Thymus (tissue), 11 donors: ENCODE data around the gene ELMO3. TPM values are rescaled to one million over a fixed set of nuclear protein-coding genes. Genes with fewer than 3 reads are reported as not detected.

Experiments
- DNase-seq, 9 donors: peaks; one replicate each; pipeline ENCODE4 v3.0.0-alpha.2; 2013; ENCODE audit warnings: low spot score in 9 of 9, low read depth in 6 of 9, missing footprints in 1 of 9
- H3K27ac ChIP-seq, 2 donors: one replicate each; pipeline ENCODE4 v1.5.1; 2013; ENCODE audit warnings: control low read depth in 1 of 2, low read depth in 1 of 2, low read length in 1 of 2, mild to moderate bottlenecking in 1 of 2, moderate library complexity in 1 of 2
- H3K27me3 ChIP-seq, 2 donors: one replicate each; pipeline ENCODE4 v1.5.1; 2013; ENCODE audit warnings: low read length in 1 of 2; ENCODE audit not compliant: control insufficient read depth in 2 of 2, insufficient read depth in 1 of 2
- H3K36me3 ChIP-seq, 2 donors: one replicate each; pipeline ENCODE4 v1.5.1; 2013; ENCODE audit warnings: low read length in 1 of 2, mild to moderate bottlenecking in 1 of 2, moderate library complexity in 1 of 2; ENCODE audit not compliant: control insufficient read depth in 2 of 2, insufficient read depth in 2 of 2
- H3K4me1 ChIP-seq, 2 donors: one replicate each; pipeline ENCODE4 v1.5.1; 2013; ENCODE audit warnings: low read length in 2 of 2; ENCODE audit not compliant: control insufficient read depth in 2 of 2, insufficient read depth in 2 of 2
- H3K4me3 ChIP-seq, 2 donors: one replicate each; pipeline ENCODE4 v1.5.1; 2013; ENCODE audit warnings: low read length in 2 of 2, control low read depth in 1 of 2, mild to moderate bottlenecking in 1 of 2
- H3K9me3 ChIP-seq, 2 donors: one replicate each; pipeline ENCODE4 v1.5.1; 2013; ENCODE audit warnings: low read length in 1 of 2, mild to moderate bottlenecking in 1 of 2; ENCODE audit not compliant: control insufficient read depth in 2 of 2, insufficient read depth in 1 of 2
- WGBS: extraction: QIAGEN DNeasy Blood & Tissue Kit; methylation state at CpG from one replicate; pipeline ENCODE4 v1.1.7; 2013; 5-methylcytosine and 5-hydroxymethylcytosine counted together
- polyA plus RNA-seq: library from polyadenylated mRNA; stranded (reverse); fragments of 200-250 nt; gene quantifications from one replicate; pipeline ENCODE4 v1.2.3, GENCODE V29; 2013
- total RNA-seq: library from RNA; stranded (reverse); fragments of 120-200 nt; gene quantifications from one replicate; pipeline ENCODE4 v1.2.4, GENCODE V29; 2013
- donor health status: healthy.

ELMO3 gene
- total and polyA plus RNA-seq, 2 donors, result 2.3 to 15.3 TPM

DNA sequence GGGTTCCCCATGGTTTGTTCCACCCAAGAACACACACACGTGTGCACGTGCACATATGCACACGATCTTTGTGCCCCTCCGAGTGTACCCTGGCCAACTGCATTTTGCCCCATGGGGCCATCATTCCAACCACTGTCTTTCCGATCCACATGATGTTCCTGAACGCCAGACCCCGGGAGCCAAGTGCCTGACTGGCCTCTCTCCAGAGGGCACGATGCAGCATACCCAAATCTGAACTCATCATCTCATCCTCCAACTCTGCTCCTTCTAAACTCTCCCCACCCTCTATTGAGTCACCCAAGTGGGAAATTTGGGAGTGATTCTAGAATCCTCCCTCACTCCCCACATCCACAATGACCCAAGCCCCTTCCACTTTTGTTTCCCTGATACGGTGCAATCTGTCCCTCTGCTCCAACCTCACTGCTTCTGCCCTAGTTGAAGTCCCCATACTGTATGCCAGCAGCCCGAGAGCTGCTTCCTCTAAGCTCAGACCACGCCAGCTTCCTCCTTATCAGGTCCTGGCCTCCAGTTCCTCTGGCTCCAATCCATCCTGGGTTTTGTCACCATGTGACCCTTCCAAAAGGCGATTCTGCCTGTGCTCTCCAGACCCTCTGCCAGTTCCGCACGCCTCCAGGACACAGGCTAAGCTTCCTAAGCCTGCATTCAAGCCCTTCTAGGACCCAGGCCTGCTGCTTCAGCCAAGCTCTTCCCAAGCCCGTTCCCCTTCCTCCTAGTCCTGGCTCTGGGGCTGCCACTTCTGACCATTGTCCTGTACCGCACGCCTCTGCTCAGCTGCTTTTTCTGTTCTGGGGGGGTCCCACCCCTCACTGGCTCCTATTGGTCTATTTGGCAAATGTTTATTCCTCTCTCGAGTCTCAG, 17.9 kb downstream of the ELMO3 start:
- H3K27ac ChIP-seq, result no peak overlapping the region
- H3K4me1 ChIP-seq, result no peaks in the 10 kb centered on the region

GRCh38 chr16:67223992-67224391, 25.1 kb downstream of the ELMO3 start:
- no peak overlapping the region for H3K27ac ChIP-seq
- H3K27me3 ChIP-seq, result no peaks in the 10 kb centered on the region
- 55% methylated on average over 3 of the region's 3 CpGs for WGBS
- no peaks in the 10 kb centered on the region for H3K9me3 ChIP-seq
- peaks cover 8 to 10% of the 10 kb centered on the region in 2 donors for H3K36me3 ChIP-seq
- no peak overlapping the region for H3K4me3 ChIP-seq
- no peak for DNase-seq
- H3K4me1 ChIP-seq, result peaks cover 11 to 27% of the 10 kb centered on the region in 2 donors

More for the DNA sequence above, 17.9 kb downstream of the ELMO3 start:
- 77% methylated on average over 18 of the region's 18 CpGs for WGBS
- H3K9me3 ChIP-seq, result no peaks in the 10 kb centered on the region
- DNase-seq, result no peak
- H3K4me3 ChIP-seq, result no peak overlapping the region
- H3K36me3 ChIP-seq, result no peaks in the 10 kb centered on the region
- no peaks in the 10 kb centered on the region for H3K27me3 ChIP-seq

GRCh38 chr16:67226295-67226803, 27.4 kb downstream of the ELMO3 start:
- DNase-seq, result no peak
- peaks cover 11 to 27% of the 10 kb centered on the region in 2 donors for H3K4me1 ChIP-seq

DNA sequence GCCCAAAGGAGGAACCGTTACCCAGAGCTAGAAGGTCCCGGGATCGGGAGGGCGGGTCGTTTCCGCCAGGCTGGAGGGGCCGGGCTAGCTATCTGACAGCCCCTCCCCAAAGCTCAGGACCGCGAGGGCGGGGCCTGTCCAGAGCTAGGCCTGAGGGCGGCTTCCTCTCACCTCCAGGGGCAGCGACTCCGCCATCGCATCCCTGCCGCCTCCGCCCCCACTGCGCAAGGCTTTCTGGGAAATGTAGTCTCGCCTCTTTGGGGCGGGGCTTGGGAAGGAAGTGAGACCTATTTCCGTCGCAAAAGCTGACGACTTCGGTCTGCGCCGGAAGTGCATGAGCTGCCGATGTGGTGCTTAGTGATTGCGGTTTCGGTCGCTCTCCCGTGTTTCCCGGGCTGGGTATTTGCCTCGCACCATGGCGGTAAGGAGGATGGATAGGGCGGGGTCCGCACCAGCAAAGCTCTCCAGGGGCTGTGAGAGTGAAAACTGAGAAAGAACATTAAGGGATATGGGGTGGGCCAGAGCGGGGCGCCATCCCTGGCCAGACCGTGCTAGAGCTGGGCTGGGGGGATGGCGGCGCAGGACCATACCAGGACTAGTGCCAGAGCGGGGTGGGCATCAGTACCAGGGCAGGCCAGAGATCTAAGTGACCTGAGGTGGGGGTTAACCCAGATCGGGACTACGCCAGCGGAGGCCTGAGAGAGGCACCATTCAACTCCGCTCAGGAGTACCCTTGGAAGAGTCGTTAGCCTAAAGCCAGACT, 28.1 kb downstream of the ELMO3 start, which contains the start of gene TMEM208:
TSS of gene TMEM208 (plus strand) at position 327 of the 763 bp plus-strand sequence. CDS start at position 416, 89 bp downstream.
- Histone ChIP-seq H3K4me3 (peak within 1 kb of the TSS; percentile 90), H3K27me3 (no peaks in the 10 kb centered on the region), H3K4me1 (peaks cover 11 to 27% of the 10 kb centered on the region in 2 donors), H3K27ac (peak within 1 kb of the TSS; percentile 20 to 86), H3K36me3 (peaks cover 37 to 40% of the 10 kb centered on the region in 2 donors), H3K9me3 (no peaks in the 10 kb centered on the region)
- under 1% methylated on average over 46 of the region's 46 CpGs for WGBS
- peak; percentile 94 to 99 (median 97) for DNase-seq

More at GRCh38 chr16:67226295-67226803, 27.4 kb downstream of the ELMO3 start:
- Histone ChIP-seq H3K4me3 (peak overlapping the region; percentile 90), H3K36me3 (peaks cover 31 to 33% of the 10 kb centered on the region in 2 donors), H3K27ac (peak overlapping the region in 1 of 2 donors; percentile 67), H3K9me3 (no peaks in the 10 kb centered on the region), H3K27me3 (no peaks in the 10 kb centered on the region)
- 13% methylated on average over 12 of the region's 12 CpGs for WGBS

DNA sequence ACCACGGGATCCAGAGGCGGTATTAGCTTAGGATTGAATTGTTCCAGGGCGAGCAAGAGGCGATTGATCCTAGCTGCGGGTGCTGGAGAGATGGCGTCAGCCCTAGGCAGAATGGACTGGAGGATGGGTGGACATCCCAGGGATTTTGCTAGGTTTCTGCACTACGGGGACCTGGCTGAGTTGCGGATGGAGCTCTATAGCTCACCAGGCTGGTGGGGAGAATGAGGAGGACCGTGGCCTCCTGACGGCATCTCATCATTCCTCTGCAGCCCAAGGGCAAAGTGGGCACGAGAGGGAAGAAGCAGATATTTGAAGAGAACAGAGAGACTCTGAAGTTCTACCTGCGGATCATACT, 28.6 kb downstream of the ELMO3 start:
- peak overlapping the region; percentile 90 for H3K4me3 ChIP-seq
- H3K27me3 ChIP-seq, result no peaks in the 10 kb centered on the region
- H3K4me1 ChIP-seq, result peaks cover 11 to 27% of the 10 kb centered on the region in 2 donors
- peaks cover 39 to 40% of the 10 kb centered on the region in 2 donors for H3K36me3 ChIP-seq
- WGBS, result 18% methylated on average over 12 of the region's 12 CpGs
- no peak for DNase-seq
- peak overlapping the region in 1 of 2 donors; percentile 20 for H3K27ac ChIP-seq
- no peaks in the 10 kb centered on the region for H3K9me3 ChIP-seq

- no peaks in the 10 kb centered on the region for H3K27me3 ChIP-seq
- H3K36me3 ChIP-seq, result peaks cover 39 to 40% of the 10 kb centered on the region in 2 donors
- H3K27ac ChIP-seq, result no peak overlapping the region
- no peak for DNase-seq
- no peaks in the 10 kb centered on the region for H3K9me3 ChIP-seq
- WGBS, result 98% methylated on average over 9 of the region's 9 CpGs
- H3K4me1 ChIP-seq, result peaks cover 11 to 27% of the 10 kb centered on the region in 2 donors
- H3K4me3 ChIP-seq, result peak overlapping the region in 1 of 2 donors; percentile 90
Measured at GRCh38 chr16:67228034-67228785, 29.3 kb downstream of the ELMO3 start.

DNA sequence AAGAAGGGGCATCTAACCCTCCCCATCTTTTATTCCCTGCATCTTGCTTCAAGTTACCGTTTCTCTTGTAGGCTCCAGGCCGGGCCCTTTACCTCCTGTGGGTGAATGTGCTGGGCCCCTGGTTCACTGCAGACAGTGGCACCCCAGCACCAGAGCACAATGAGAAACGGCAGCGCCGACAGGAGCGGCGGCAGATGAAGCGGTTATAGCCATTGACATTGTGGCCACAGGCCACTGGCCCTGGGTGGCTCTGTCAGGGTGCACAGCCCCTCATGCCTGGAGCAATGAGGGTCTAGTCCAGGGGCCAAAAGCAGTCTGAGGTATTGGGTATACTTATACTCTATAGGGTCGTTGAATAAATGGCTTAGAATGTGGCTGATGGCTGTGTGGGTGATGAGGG, 30.0 kb downstream of the ELMO3 start:
- Histone ChIP-seq H3K27me3 (no peaks in the 10 kb centered on the region), H3K4me1 (peaks cover 11 to 23% of the 10 kb centered on the region in 2 donors), H3K4me3 (no peak overlapping the region), H3K27ac (no peak overlapping the region), H3K9me3 (no peaks in the 10 kb centered on the region), H3K36me3 (peaks cover 40 to 43% of the 10 kb centered on the region in 2 donors)
- 97% methylated on average over 9 of the region's 9 CpGs for WGBS
- no peak for DNase-seq

- Histone ChIP-seq H3K9me3 (no peaks in the 10 kb centered on the region), H3K27me3 (no peaks in the 10 kb centered on the region), H3K27ac (no peak overlapping the region), H3K4me3 (no peak overlapping the region), H3K4me1 (peaks cover 11 to 17% of the 10 kb centered on the region in 2 donors), H3K36me3 (peaks cover 40 to 49% of the 10 kb centered on the region in 2 donors)
- 98% methylated on average over 32 of the region's 32 CpGs for WGBS
- DNase-seq, result no peak
Measured at GRCh38 chr16:67229906-67230808, 31.2 kb downstream of the ELMO3 start.
